ENCODE results near the gene DRG1.
"Not testable (repeated sequence)": the region's sequence is repeated elsewhere in the genome, so short reads cannot be mapped to it uniquely, and the experiment has no call there.

DRG1 gene

GRCh38 chr22:31443516-31443915 lies 44.1 kb downstream of the DRG1 start:
- DNase-seq: no peak

GRCh38 chr22:31445642-31446041 lies 46.2 kb downstream of the DRG1 start:
- DNase-seq: no peak

GRCh38 chr22:31446208-31446607 lies 46.8 kb downstream of the DRG1 start:
- no peak for DNase-seq

GRCh38 chr22:31446767-31447166 lies 47.4 kb downstream of the DRG1 start:
- DNase-seq: no peak

GRCh38 chr22:31447337-31447736 lies 47.9 kb downstream of the DRG1 start:
- DNase-seq: no peak

- DNase-seq: no peak
These were observed 49.0 kb downstream of the DRG1 start for GRCh38 chr22:31448382-31448781.

- no peak for DNase-seq
These were observed 50.1 kb downstream of the DRG1 start for GRCh38 chr22:31449506-31449905.

- DNase-seq: peak; percentile 49
These were observed 52.5 kb downstream of the DRG1 start for GRCh38 chr22:31451709-31452571.

- DNase-seq: no peak
These were observed 62.3 kb downstream of the DRG1 start for GRCh38 chr22:31461699-31462098.

- no peak for DNase-seq
These were observed 65.9 kb downstream of the DRG1 start for GRCh38 chr22:31465307-31465706.

- no peak for DNase-seq
These were observed 75.3 kb downstream of the DRG1 start for GRCh38 chr22:31474743-31475142.

- no peak for DNase-seq
These were observed 76.4 kb downstream of the DRG1 start for GRCh38 chr22:31475800-31476199.

GRCh38 chr22:31477329-31477728 lies 77.9 kb downstream of the DRG1 start:
- no peak for DNase-seq

- DNase-seq: no peak
These were observed 81.7 kb downstream of the DRG1 start for GRCh38 chr22:31481129-31481528.

- DNase-seq: not testable (repeated sequence)
These were observed 83.1 kb downstream of the DRG1 start for GRCh38 chr22:31482470-31482869.

All from CD4-positive, alpha-beta T cell treated with Interleukin-17A for 1 hour (primary cell).